Measurements from ENCODE around the gene RBM33. TPM values are rescaled to one million over a fixed set of nuclear protein-coding genes. Genes with fewer than 3 reads are reported as not detected.

RBM33 gene
- total and polyA plus RNA-seq, 2 of the 8 experiments (the other 6 are each of a cell fraction or from before 2014, with no cell fraction given) = 16.5 to 64.6 TPM

DNA sequence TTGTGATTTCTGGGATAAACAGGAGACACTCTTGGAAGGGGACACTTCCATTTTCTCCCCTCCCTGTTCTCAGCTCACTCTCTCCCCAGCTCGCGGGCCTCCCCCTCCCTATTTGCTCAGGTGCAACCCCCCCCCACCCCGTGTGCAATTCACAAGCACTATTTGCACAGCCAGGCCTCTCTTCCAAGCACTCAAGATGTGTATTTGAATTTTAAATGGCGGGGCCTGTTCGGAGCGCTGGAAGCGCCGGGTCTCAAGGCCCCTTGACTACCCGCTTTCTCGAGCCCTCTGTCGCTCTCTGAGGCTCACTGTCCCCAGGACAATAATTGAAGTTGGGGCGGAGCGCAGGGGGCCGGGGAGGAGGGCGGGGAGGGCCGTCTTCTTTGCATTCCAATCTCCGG is 160.0 kb downstream of the RBM33 start (continued):
- TF ChIP-seq NRF1 (IDR thresholded peaks at IDR 0.05; ENCODE audit: low read depth, low read length) (no peak), EP300 (IDR thresholded peaks at IDR 0.05; ENCODE audit: borderline replicate concordance in 1 of 2, low read depth in 2 of 2, low read length in 2 of 2) (no peak)
- TF ChIP-seq, protein P1, sequence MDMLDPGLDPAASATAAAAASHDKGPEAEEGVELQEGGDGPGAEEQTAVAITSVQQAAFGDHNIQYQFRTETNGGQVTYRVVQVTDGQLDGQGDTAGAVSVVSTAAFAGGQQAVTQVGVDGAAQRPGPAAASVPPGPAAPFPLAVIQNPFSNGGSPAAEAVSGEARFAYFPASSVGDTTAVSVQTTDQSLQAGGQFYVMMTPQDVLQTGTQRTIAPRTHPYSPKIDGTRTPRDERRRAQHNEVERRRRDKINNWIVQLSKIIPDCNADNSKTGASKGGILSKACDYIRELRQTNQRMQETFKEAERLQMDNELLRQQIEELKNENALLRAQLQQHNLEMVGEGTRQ (IDR thresholded peaks at IDR 0.05; ENCODE audit: low read length) = no peak
